ENCODE results near the gene ERG.

DNA sequence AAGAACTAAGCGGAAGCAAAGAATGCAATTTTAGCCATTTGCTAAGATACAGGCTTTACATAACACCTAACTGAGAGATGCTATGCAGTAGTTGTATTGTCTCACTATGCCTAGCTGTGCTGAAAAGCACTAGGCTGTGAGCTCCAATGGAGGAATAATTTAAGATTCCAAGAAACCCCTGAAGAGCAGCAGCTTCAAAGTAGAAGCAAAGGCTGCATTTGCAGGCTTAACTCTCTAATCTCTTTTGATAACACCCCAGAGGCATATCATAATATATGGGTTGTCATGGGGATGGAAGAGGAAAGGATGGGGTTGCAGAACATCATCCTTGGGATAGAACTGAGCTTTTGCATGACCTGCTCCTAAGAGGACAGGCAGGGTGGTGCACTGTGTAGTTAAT is 102.0 kb downstream of the ERG start:
- no peak for TF ChIP-seq POLR2A (IDR thresholded peaks at IDR 0.05)
- TF ChIP-seq, protein P1, sequence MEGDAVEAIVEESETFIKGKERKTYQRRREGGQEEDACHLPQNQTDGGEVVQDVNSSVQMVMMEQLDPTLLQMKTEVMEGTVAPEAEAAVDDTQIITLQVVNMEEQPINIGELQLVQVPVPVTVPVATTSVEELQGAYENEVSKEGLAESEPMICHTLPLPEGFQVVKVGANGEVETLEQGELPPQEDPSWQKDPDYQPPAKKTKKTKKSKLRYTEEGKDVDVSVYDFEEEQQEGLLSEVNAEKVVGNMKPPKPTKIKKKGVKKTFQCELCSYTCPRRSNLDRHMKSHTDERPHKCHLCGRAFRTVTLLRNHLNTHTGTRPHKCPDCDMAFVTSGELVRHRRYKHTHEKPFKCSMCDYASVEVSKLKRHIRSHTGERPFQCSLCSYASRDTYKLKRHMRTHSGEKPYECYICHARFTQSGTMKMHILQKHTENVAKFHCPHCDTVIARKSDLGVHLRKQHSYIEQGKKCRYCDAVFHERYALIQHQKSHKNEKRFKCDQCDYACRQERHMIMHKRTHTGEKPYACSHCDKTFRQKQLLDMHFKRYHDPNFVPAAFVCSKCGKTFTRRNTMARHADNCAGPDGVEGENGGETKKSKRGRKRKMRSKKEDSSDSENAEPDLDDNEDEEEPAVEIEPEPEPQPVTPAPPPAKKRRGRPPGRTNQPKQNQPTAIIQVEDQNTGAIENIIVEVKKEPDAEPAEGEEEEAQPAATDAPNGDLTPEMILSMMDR (IDR thresholded peaks at IDR 0.05): no peak

All from adrenal gland (tissue), 5 donors.